Transverse colon (tissue), 4 donors: ENCODE measurements around the gene HERC3.

ENCODE experiments used
- CTCF ChIP-seq, 5 experiments: fragments of 200-600 bp in 3 of 5; fragments of 450-650 bp in 2 of 5; sonication (generic) in 3 of 5; IDR thresholded peaks; 1 replicate in 2 of 5; 2 replicates in 3 of 5; pipeline ENCODE4 v1.5.1; 2016 to 2017; ENCODE audit warnings: antibody characterized with exemption in 5 of 5, inconsistent platforms in 3 of 5, mild to moderate bottlenecking in 2 of 5, moderate library complexity in 1 of 5
- POLR2A ChIP-seq: fragments of 450-650 bp; IDR thresholded peaks from one replicate; pipeline ENCODE4 v1.6.1; 2016; ENCODE audit warnings: antibody characterized with exemption, mild to moderate bottlenecking, moderate library complexity
- POLR2AphosphoS5 ChIP-seq, 3 donors: sonication (generic); formaldehyde crosslinking; IDR thresholded peaks; one replicate each; pipeline ENCODE4 v1.6.1; 2016; ENCODE audit warnings: antibody characterized with exemption in 3 of 3

- TF ChIP-seq CTCF (IDR thresholded peaks at IDR 0.05): no peak
- no peak for TF ChIP-seq POLR2A
- no peak for TF ChIP-seq POLR2AphosphoS5 (IDR thresholded peaks at IDR 0.05)
Observed at GRCh38 chr4:88646528-88647280, 54.4 kb downstream of the HERC3 start.
